IMR-90 (cell line): ENCODE results near the gene FRMD4B.
"Not testable (repeated sequence)": the region's sequence is repeated elsewhere in the genome, so short reads cannot be mapped to it uniquely, and the experiment has no call there.

Experiments used
- BHLHE40 ChIP-seq: fragments of 150-350 bp; IDR thresholded peaks from 2 replicates; pipeline ENCODE4 v1.6.1; 2016; ENCODE audit warnings: mild to moderate bottlenecking, low read depth, low read length
- CHD1 ChIP-seq: IDR thresholded peaks from 2 replicates; pipeline ENCODE4 v1.6.1; 2012; ENCODE audit warnings: low read depth, low read length, improper control_type of control experiment
- CTCF ChIP-seq: conservative IDR thresholded peaks from 2 replicates; pipeline ENCODE4 v1.5.1; 2012; ENCODE audit warnings: mild to moderate bottlenecking, low read depth, low read length, improper control_type of control experiment
- FOS ChIP-seq: fragments of 150-350 bp; IDR thresholded peaks from 2 replicates; pipeline ENCODE4 v1.6.1; 2016; ENCODE audit warnings: low read depth, low read length
- MAFK ChIP-seq: IDR thresholded peaks from 2 replicates; pipeline ENCODE4 v1.6.1; 2012; ENCODE audit warnings: low read depth, low read length, improper control_type of control experiment
- MAZ ChIP-seq: IDR thresholded peaks from 2 replicates; pipeline ENCODE4 v1.6.1; 2012; ENCODE audit warnings: low read depth, mild to moderate bottlenecking, low read length, improper control_type of control experiment, moderate library complexity, borderline replicate concordance
- MXI1 ChIP-seq: IDR thresholded peaks from 2 replicates; pipeline ENCODE4 v1.6.1; 2012; ENCODE audit warnings: low read depth, mild to moderate bottlenecking, low read length, moderate library complexity, borderline replicate concordance
- NFE2L2 ChIP-seq: fragments of 150-350 bp; IDR thresholded peaks from 2 replicates; pipeline ENCODE4 v1.6.1; 2016; ENCODE audit warnings: low read depth, mild to moderate bottlenecking, low read length
- POLR2A ChIP-seq: IDR thresholded peaks from 2 replicates; pipeline ENCODE4 v1.6.1; 2012; ENCODE audit warnings: mild to moderate bottlenecking, low read depth, low read length
- RAD21 ChIP-seq: IDR thresholded peaks from 2 replicates; pipeline ENCODE4 v1.6.1; 2012; ENCODE audit warnings: low read length, improper control_type of control experiment
- RCOR1 ChIP-seq: IDR thresholded peaks from 2 replicates; pipeline ENCODE4 v1.6.1; 2012; ENCODE audit warnings: mild to moderate bottlenecking, low read length, improper control_type of control experiment; ENCODE audit not compliant: insufficient replicate concordance
- RFX5 ChIP-seq: IDR thresholded peaks from 2 replicates; pipeline ENCODE4 v1.8.0; 2012; ENCODE audit warnings: low read depth, mild to moderate bottlenecking, low read length, moderate library complexity
- SMC3 ChIP-seq: fragments of 150-350 bp; IDR thresholded peaks from 2 replicates; pipeline ENCODE4 v1.6.1; 2016; ENCODE audit warnings: low read depth, mild to moderate bottlenecking, antibody characterized with exemption, low read length, moderate library complexity
- USF2 ChIP-seq: fragments of 150-350 bp; IDR thresholded peaks from 2 replicates; pipeline ENCODE4 v1.6.1; 2017; ENCODE audit warnings: mild to moderate bottlenecking, antibody characterized with exemption, low read length, low read depth

DNA sequence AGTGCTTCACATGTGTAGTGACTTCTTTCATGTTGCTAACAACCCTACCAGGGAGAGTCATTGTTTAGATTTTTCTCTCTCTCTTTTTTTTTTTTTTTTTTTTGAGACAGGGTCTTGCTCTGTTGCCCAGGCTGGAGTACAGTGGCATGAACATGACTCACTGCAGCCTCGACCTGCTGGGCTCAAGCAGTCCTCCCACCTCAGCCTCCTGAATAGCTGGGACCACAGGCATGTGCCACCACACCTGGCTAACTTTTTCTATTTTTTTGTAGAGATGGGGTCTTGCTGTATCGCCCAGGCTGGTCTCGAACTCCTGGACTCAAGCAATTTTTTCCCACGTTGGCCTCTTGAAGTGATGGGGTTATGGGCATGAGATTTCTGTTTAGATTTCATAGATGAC, 63.4 kb downstream of the FRMD4B start:
- not testable (repeated sequence) for TF ChIP-seq CTCF, NFE2L2, POLR2A, RCOR1, SMC3, RFX5, RAD21, MXI1, CHD1, MAZ, FOS, BHLHE40, USF2, MAFK
